Activated CD4-positive, alpha-beta T cell treated with anti-CD3 and anti-CD28 coated beads for 48 hours (primary cell): ENCODE results near the gene IL10.

Source experiments
- DNase-seq: peaks from one replicate; pipeline ENCODE4 v3.0.0-alpha.2; 2020

Gene IL10

GRCh38 chr1:206732992-206733391, 39.3 kb downstream of the IL10 start:
- DNase-seq = no peak

DNA sequence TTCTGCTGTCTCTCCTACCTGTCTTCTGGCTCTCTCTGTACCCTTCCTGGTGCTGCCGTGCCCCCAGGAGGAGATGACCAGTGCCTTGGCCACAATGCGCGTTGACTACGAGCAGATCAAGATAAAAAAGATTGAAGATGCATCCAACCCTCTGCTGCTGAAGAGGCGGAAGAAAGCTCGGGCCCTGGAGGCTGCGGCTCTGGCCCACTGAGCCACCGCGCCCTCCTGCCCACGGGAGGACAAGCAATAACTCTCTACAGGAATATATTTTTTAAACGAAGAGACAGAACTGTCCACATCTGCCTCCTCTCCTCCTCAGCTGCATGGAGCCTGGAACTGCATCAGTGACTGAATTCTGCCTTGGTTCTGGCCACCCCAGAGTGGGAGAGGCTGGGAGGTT, 39.8 kb downstream of the IL10 start:
- DNase-seq = no peak

- DNase-seq = no peak
These were observed 42.8 kb downstream of the IL10 start for GRCh38 chr1:206729507-206729906.

- no peak for DNase-seq
These were observed 43.2 kb downstream of the IL10 start for GRCh38 chr1:206729050-206729449.

DNA sequence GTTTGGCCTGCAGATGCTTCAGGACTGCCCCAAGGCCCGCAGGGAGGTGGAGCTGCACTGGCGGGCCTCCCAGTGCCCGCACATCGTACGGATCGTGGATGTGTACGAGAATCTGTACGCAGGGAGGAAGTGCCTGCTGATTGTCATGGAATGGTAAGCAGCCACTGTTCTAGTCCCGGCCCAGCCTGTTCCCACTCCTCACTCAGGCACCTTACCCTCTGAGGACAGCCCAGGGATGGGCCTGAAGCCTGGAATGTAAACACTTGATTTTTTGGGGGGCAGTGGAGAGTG, 43.7 kb downstream of the IL10 start:
- DNase-seq = no peak

DNA sequence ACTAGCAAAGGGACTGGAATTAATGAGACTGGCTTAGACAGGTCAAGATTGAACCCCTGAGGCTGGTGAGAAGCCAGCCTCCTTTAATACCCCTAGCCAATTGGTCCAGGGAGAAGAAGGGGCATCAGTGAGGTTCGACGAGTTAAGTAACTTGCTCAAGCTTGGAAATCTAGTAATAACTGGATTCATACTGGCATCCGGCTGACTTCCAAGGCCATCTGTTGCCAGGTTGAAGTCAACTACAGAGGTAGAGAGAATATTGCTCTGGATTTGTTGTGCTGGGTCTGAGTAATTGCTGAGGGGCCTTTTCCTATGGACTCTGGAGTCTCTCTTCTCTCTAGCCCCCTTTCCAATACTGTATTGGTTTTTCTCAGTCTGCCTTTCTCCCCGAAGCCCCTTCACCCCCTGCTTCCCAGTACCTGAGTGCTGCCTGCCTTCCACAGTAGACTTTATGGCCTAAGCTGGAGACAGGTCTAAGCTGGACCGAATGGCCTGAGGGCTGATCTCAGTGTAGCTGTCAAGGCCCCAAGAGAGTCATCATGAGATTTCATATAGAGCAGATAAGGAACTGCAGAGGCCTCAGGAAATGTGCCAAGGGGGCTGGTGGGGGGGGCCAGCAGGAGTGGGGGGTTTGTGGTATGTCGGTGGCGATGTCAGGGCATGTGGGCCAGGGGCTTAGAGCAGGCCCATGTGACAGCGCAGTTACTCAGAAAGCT, 44.2 kb downstream of the IL10 start:
- no peak for DNase-seq

DNA sequence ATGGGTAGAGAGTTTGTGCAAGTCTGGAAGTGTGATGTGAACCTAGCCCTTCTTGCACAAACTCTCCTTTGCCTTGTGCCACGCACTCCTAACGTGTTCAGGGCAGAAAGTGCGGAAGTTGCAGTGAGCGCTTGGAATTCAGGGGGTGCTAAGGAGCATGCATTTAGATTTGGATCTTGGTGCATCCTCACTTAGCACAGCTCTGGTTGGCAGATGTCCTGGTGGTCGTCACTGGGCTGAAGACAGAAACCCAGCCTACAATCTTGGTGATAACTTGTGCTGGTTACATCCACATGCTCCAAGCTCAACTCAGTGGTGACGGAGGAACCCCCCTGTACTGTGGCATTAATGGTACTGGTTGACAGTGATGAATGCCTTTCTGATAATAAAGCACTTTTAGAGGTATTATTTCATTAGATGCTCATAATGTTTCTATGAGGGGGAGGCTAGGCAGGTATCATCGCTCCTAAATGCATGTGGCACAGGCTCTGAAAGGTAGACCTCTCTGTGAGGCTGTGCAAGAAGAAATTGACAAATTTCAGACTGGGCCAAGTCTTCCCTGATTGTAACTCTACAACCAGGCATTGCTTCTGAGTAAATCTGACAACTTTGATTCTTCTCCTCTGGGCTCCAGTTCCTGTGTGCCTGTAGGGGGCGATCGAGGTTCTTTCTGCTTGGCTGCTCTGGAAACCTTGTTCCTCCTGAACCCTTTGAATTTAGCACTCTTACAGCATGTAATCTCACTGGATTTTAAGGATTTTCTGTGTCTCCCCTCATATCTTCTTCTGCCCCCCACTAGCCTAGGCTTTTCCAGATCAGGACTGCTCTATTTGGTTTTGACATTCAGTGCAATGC, 47.0 kb downstream of the IL10 start:
- DNase-seq = peak; percentile 81

- no peak for DNase-seq
These were observed 48.4 kb downstream of the IL10 start for GRCh38 chr1:206723805-206724472.

GRCh38 chr1:206723462-206723804, 48.9 kb downstream of the IL10 start:
- no peak for DNase-seq

GRCh38 chr1:206722751-206723461, 49.4 kb downstream of the IL10 start:
- no peak for DNase-seq

DNA sequence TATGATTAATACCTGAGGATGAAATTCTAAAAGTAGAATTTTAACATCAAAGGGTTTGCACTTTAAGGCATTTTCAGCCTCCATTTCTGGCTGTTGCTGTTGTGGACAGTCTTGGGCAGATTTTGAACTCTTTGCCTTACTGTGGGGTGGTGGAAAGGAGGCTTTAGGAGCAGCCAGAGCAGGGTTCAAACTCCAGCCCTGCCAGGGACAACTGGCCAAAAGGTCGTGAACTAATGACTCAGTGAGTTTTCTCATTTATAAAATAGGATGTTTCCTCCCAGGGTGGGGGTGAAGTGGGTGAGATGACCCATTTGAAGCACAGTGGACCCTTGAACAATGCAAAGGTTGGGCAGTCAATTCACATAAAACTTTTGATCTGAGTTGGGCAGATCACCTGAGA, 50.8 kb downstream of the IL10 start:
- no peak for DNase-seq

- no peak for DNase-seq
These were observed 53.0 kb downstream of the IL10 start for GRCh38 chr1:206719169-206719839.

DNA sequence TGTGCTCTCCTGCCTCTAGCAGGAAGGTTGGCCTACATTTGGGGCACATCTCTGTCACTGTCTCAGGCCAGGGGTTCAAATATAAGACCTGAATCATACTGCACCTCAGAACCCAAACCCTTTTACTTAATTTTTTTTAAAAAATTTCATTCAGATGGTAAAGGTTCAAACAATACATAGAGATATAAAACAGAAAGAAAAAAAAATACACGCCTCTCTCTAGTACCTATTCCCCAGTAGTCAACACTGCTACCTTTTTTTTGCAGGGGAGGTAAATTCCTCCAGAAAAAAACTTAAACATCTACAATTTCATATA, 54.7 kb downstream of the IL10 start:
- DNase-seq = no peak
